Breast epithelium (tissue), 4 donors: Measurements from ENCODE around the gene WIZ. TPM values are rescaled to one million over a fixed set of nuclear protein-coding genes. Genes with fewer than 3 reads are reported as not detected.

Experiments
- DNase-seq, 2 donors: peaks; one replicate each; pipeline ENCODE4 v3.0.0-alpha.2; 2019; ENCODE audit warnings: low spot score in 2 of 2
- H3K27ac ChIP-seq, 2 donors: fragments of 200-600 bp; sonication (generic) in 1 of 2; one replicate each; pipeline ENCODE4 v1.5.1; 2016 to 2019; ENCODE audit warnings: mild to moderate bottlenecking in 1 of 2
- H3K27me3 ChIP-seq, 2 donors: fragments of 200-600 bp; sonication (generic) in 1 of 2; one replicate each; pipeline versions ENCODE4 v1.5.1 to v1.6.0; 2017 to 2019; ENCODE audit warnings: control low read depth in 1 of 2, mild to moderate bottlenecking in 1 of 2
- H3K36me3 ChIP-seq: fragments of 200-600 bp; one replicate; pipeline ENCODE4 v1.5.1; 2019
- H3K4me1 ChIP-seq, 2 donors: fragments of 200-600 bp; sonication (generic); one replicate each; pipeline ENCODE4 v1.5.1; 2016 to 2019; ENCODE audit warnings: control low read depth in 1 of 2
- H3K4me3 ChIP-seq, 3 donors: fragments of 200-600 bp; sonication (generic); 1 replicate in 2 of 3; 2 replicates in 1 of 3; pipeline ENCODE4 v1.5.1; 2016 to 2019; ENCODE audit warnings: mild to moderate bottlenecking in 3 of 3, moderate library complexity in 2 of 3
- H3K9me3 ChIP-seq, 2 donors: fragments of 200-600 bp; sonication (generic) in 1 of 2; one replicate each; pipeline ENCODE4 v1.5.1; 2016 to 2019; ENCODE audit warnings: control low read depth in 1 of 2
- CTCF ChIP-seq, 3 donors: fragments of 450-650 bp; IDR thresholded peaks; one replicate each; pipeline ENCODE4 v1.5.1; 2016 to 2017; ENCODE audit warnings: antibody characterized with exemption in 3 of 3, mild to moderate bottlenecking in 3 of 3, moderate library complexity in 3 of 3
- POLR2A ChIP-seq: fragments of 450-650 bp; IDR thresholded peaks from one replicate; pipeline ENCODE4 v1.6.1; 2016; ENCODE audit warnings: antibody characterized with exemption, mild to moderate bottlenecking, moderate library complexity
- POLR2AphosphoS5 ChIP-seq, 3 donors: sonication (generic); formaldehyde crosslinking; IDR thresholded peaks; one replicate each; pipeline ENCODE4 v1.6.1; 2017; ENCODE audit warnings: antibody characterized with exemption in 3 of 3
- intact Hi-C: fragments of 100-400 bp; cut with DNase I; formaldehyde crosslinking; loops from one replicate; pipeline ENCODE4 v1.15.1; 2023; ENCODE audit warnings: low total_unique reads
- total RNA-seq, 3 donors: library from RNA; depleted of rRNA; stranded (reverse); fragments of >200 nt; gene quantifications; one replicate each; pipeline ENCODE4 v1.1.0, GENCODE V29; 2016

The WIZ gene
- total RNA-seq, 3 donors from 2014 or later, result 17.6 to 51.1 (median 34.9) TPM

- TF ChIP-seq CTCF (IDR thresholded peaks at IDR 0.05), result no peak
- TF ChIP-seq POLR2AphosphoS5 (IDR thresholded peaks at IDR 0.05), result no peak
- TF ChIP-seq POLR2A, result no peak
- no peaks in the 10 kb centered on the region for H3K9me3 ChIP-seq
- no peaks in the 10 kb centered on the region for H3K27me3 ChIP-seq
- intact Hi-C loops, result no loop called here
- H3K4me3 ChIP-seq, result no peak overlapping the region
- no peak overlapping the region for H3K27ac ChIP-seq
- H3K36me3 ChIP-seq, result peaks cover 15% of the 10 kb centered on the region
- no peak for DNase-seq
- H3K4me1 ChIP-seq, result peaks cover 9 to 15% of the 10 kb centered on the region in 2 donors
Measured at GRCh38 chr19:15427350-15427700, 22.4 kb downstream of the WIZ start.

- TF ChIP-seq POLR2AphosphoS5 (IDR thresholded peaks at IDR 0.05), result no peak
- TF ChIP-seq POLR2A, result no peak
- Histone ChIP-seq H3K36me3 (peaks cover 15% of the 10 kb centered on the region), H3K27ac (no peak overlapping the region), H3K4me3 (no peak overlapping the region), H3K9me3 (no peaks in the 10 kb centered on the region), H3K27me3 (no peaks in the 10 kb centered on the region), H3K4me1 (peaks cover 9 to 15% of the 10 kb centered on the region in 2 donors)
- DNase-seq, result no peak
- intact Hi-C loops, result no loop called here
Measured at GRCh38 chr19:15426485-15427349, 23.0 kb downstream of the WIZ start.

GRCh38 chr19:15425321-15425950, 24.3 kb downstream of the WIZ start:
- no peak for DNase-seq
- H3K4me3 ChIP-seq, result no peak overlapping the region
- no peaks in the 10 kb centered on the region for H3K9me3 ChIP-seq
- peaks cover 15% of the 10 kb centered on the region for H3K36me3 ChIP-seq
- intact Hi-C loops, result no loop called here
- H3K27me3 ChIP-seq, result no peaks in the 10 kb centered on the region
- peaks cover 0 to 2% of the 10 kb centered on the region in 2 donors for H3K4me1 ChIP-seq
- no peak overlapping the region for H3K27ac ChIP-seq
- no peak for TF ChIP-seq POLR2A

GRCh38 chr19:15424692-15425272, 25.0 kb downstream of the WIZ start:
- TF ChIP-seq POLR2AphosphoS5 (IDR thresholded peaks at IDR 0.05), result no peak
- no peak for TF ChIP-seq POLR2A
- no peak for TF ChIP-seq CTCF (IDR thresholded peaks at IDR 0.05)
- peaks cover 15% of the 10 kb centered on the region for H3K36me3 ChIP-seq
- no peaks in the 10 kb centered on the region for H3K4me1 ChIP-seq
- DNase-seq, result no peak
- H3K27me3 ChIP-seq, result no peaks in the 10 kb centered on the region
- H3K27ac ChIP-seq, result no peak overlapping the region
- intact Hi-C loops, result no loop called here
- H3K4me3 ChIP-seq, result no peak overlapping the region
- no peaks in the 10 kb centered on the region for H3K9me3 ChIP-seq

- Histone ChIP-seq H3K36me3 (peaks cover 15% of the 10 kb centered on the region), H3K4me3 (no peak overlapping the region), H3K27ac (no peak overlapping the region), H3K27me3 (no peaks in the 10 kb centered on the region), H3K4me1 (no peaks in the 10 kb centered on the region), H3K9me3 (no peaks in the 10 kb centered on the region)
- intact Hi-C loops, result no loop called here
- no peak for DNase-seq
- TF ChIP-seq CTCF (IDR thresholded peaks at IDR 0.05) (no peak), POLR2AphosphoS5 (IDR thresholded peaks at IDR 0.05) (no peak), POLR2A (no peak)
Measured at GRCh38 chr19:15424121-15424520, 25.6 kb downstream of the WIZ start.

GRCh38 chr19:15423130-15423529, 26.6 kb downstream of the WIZ start:
- H3K4me3 ChIP-seq, result no peak overlapping the region
- no peaks in the 10 kb centered on the region for H3K4me1 ChIP-seq
- H3K27ac ChIP-seq, result no peak overlapping the region
- H3K27me3 ChIP-seq, result no peaks in the 10 kb centered on the region
- intact Hi-C loops, result no loop called here
- TF ChIP-seq POLR2A, result no peak
- no peak for TF ChIP-seq POLR2AphosphoS5 (IDR thresholded peaks at IDR 0.05)
- no peak for TF ChIP-seq CTCF (IDR thresholded peaks at IDR 0.05)
- H3K36me3 ChIP-seq, result peaks cover 12% of the 10 kb centered on the region
- no peak for DNase-seq
- no peaks in the 10 kb centered on the region for H3K9me3 ChIP-seq
